Mucosa of descending colon (tissue), 3 donors: ENCODE results near the gene HFM1. TPM values are rescaled to one million over a fixed set of nuclear protein-coding genes. Genes with fewer than 3 reads are reported as not detected.
"Not testable (repeated sequence)": the region's sequence is repeated elsewhere in the genome, so short reads cannot be mapped to it uniquely, and the experiment has no call there.

Source experiments
- ATAC-seq: fragments of 200-7000 bp; cut with Tn5 transposase; one replicate; pipeline ENCODE4 v1.9.1; 2020; ENCODE audit warnings: mild to moderate bottlenecking, moderate library complexity
- DNase-seq, 3 donors: peaks; one replicate each; pipeline ENCODE4 v3.0.0-alpha.2; 2020
- H3K36me3 ChIP-seq: fragments of 200-600 bp; one replicate; pipeline ENCODE4 v1.8.0; 2021; ENCODE audit warnings: low read depth, mild to moderate bottlenecking
- H3K4me1 ChIP-seq: fragments of 200-600 bp; one replicate; pipeline ENCODE4 v1.8.0; 2021; ENCODE audit warnings: low read depth, mild to moderate bottlenecking
- H3K4me3 ChIP-seq: fragments of 200-600 bp; one replicate; pipeline ENCODE4 v1.8.0; 2021; ENCODE audit warnings: mild to moderate bottlenecking
- H3K9me3 ChIP-seq: fragments of 200-600 bp; one replicate; pipeline ENCODE4 v1.8.0; 2021; ENCODE audit warnings: mild to moderate bottlenecking
- intact Hi-C, 2 donors: fragments of 100-400 bp; cut with DNase I in 1 of 2; cut with micrococcal nuclease in 1 of 2; formaldehyde crosslinking; loops; one replicate each; pipeline versions ENCODE4 v1.11.0 to v1.11.1; 2022; cut with DNase I, micrococcal nuclease
- total RNA-seq, 3 donors: library from RNA; stranded (reverse); fragmentation: NEBNext Ultra II Directional in 2 of 3; extraction: Animal tissue kit (Norgen Biotek cat#: 25700) in 2 of 3; gene quantifications; one replicate each; pipeline versions ENCODE4 v1.2.1 to v1.2.4, GENCODE V29; 2021 to 2023
- TF ChIP-seq, protein P1 (sequence below): fragments of 200-600 bp; IDR thresholded peaks from one replicate; pipeline ENCODE4 v1.8.0; 2022; ENCODE audit warnings: antibody characterized with exemption, mild to moderate bottlenecking
- donor health status: DM: no; HTN: no; CAD: no; lungs with moderate emphysema.
- donor health status: DM: no; HTN: no; CAD: no.
- donor health status: DM: no; HTN: yes; CAD: no.

HFM1 gene
- total RNA-seq, 3 donors from 2014 or later = 0.12 to 1.2 (median 0.22) TPM

- peaks cover 3% of the 10 kb centered on the region for H3K9me3 ChIP-seq
- no peaks in the 10 kb centered on the region for H3K4me1 ChIP-seq
- TF ChIP-seq, protein P1, sequence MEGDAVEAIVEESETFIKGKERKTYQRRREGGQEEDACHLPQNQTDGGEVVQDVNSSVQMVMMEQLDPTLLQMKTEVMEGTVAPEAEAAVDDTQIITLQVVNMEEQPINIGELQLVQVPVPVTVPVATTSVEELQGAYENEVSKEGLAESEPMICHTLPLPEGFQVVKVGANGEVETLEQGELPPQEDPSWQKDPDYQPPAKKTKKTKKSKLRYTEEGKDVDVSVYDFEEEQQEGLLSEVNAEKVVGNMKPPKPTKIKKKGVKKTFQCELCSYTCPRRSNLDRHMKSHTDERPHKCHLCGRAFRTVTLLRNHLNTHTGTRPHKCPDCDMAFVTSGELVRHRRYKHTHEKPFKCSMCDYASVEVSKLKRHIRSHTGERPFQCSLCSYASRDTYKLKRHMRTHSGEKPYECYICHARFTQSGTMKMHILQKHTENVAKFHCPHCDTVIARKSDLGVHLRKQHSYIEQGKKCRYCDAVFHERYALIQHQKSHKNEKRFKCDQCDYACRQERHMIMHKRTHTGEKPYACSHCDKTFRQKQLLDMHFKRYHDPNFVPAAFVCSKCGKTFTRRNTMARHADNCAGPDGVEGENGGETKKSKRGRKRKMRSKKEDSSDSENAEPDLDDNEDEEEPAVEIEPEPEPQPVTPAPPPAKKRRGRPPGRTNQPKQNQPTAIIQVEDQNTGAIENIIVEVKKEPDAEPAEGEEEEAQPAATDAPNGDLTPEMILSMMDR = no peak
- ATAC-seq (no peak), DNase-seq (no peak)
- H3K36me3 ChIP-seq = no peaks in the 10 kb centered on the region
- intact Hi-C loops = no loop called here
- no peak overlapping the region for H3K4me3 ChIP-seq
Measured at GRCh38 chr1:91439016-91439415, 34.4 kb upstream of the HFM1 start.

GRCh38 chr1:91428182-91428798, 23.7 kb upstream of the HFM1 start:
- no peak for ATAC-seq
- TF ChIP-seq, protein P1 = no peak

GRCh38 chr1:91427741-91428140, 23.1 kb upstream of the HFM1 start:
- Histone ChIP-seq H3K36me3 (no peaks in the 10 kb centered on the region), H3K9me3 (no peaks in the 10 kb centered on the region), H3K4me1 (no peaks in the 10 kb centered on the region), H3K4me3 (no peak overlapping the region)
- TF ChIP-seq, protein P1 = no peak
- intact Hi-C loops = no loop called here
- ATAC-seq = no peak
- DNase-seq = no peak

More at GRCh38 chr1:91428182-91428798, 23.7 kb upstream of the HFM1 start:
- DNase-seq = no peak
- Histone ChIP-seq H3K4me1 (no peaks in the 10 kb centered on the region), H3K36me3 (no peaks in the 10 kb centered on the region), H3K9me3 (no peaks in the 10 kb centered on the region), H3K4me3 (no peak overlapping the region)
- intact Hi-C loops = no loop called here

GRCh38 chr1:91422523-91422922, 17.9 kb upstream of the HFM1 start:
- DNase-seq, H3K4me3 ChIP-seq, H3K36me3 ChIP-seq, H3K9me3 ChIP-seq, ATAC-seq, intact Hi-C loops, H3K4me1 ChIP-seq: not testable (repeated sequence)

- H3K9me3 ChIP-seq = no peaks in the 10 kb centered on the region
- H3K4me1 ChIP-seq = no peaks in the 10 kb centered on the region
- intact Hi-C loops = no loop called here
- ATAC-seq = no peak
- TF ChIP-seq, protein P1 = no peak
- no peak overlapping the region for H3K4me3 ChIP-seq
- no peaks in the 10 kb centered on the region for H3K36me3 ChIP-seq
- DNase-seq = no peak
Measured at GRCh38 chr1:91412371-91412770, 7.7 kb upstream of the HFM1 start.

DNA sequence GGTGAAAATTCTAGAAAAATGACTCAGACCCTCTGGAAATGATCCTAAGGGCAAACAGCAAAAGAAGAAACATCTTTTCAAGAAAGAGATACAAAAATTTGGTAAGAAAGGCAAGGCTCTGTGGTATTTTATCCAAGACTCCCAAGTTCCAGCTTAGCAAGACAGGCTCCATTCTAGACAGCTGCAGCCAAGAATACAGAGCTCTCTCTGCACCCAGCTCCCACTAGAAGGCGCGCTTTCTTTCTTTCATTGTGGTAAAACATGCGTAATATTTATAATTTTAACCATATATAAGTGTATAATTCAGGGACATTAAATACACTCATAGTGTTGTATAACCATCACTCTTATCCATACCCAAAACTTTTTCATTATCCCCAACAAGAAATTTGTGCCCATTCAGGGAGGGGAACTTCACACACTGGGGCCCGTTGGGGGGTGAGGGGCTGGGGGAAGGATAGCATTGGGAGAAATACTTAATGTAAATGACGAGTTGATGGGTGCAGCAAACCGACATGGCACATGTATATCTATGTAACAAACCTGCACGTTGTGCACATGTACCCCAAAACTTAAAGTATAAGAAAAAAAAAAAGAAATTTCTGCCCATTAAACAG, 2.2 kb upstream of the HFM1 start:
- H3K4me3 ChIP-seq = no peak overlapping the region
- TF ChIP-seq, protein P1 = no peak
- no peaks in the 10 kb centered on the region for H3K9me3 ChIP-seq
- intact Hi-C loops = loop anchor here in 1 of 2 donors (10.0 kb wide), 1 partner anchor 122 kb away; no protein-coding TSS in a partner anchor
- no peaks in the 10 kb centered on the region for H3K4me1 ChIP-seq
- DNase-seq (no peak), ATAC-seq (no peak)
- H3K36me3 ChIP-seq = no peaks in the 10 kb centered on the region
